Ascending aorta (tissue), 2 donors: ENCODE results near the gene TACR2. TPM values are rescaled to one million over a fixed set of nuclear protein-coding genes. Genes with fewer than 3 reads are reported as not detected.
A peak's percentile ranks its signal among the peaks of the same experiment; 100 is the strongest.
"Not testable (repeated sequence)": the region's sequence is repeated elsewhere in the genome, so short reads cannot be mapped to it uniquely, and the experiment has no call there.

ENCODE experiments used
- DNase-seq, 2 donors: peaks; one replicate each; pipeline ENCODE4 v3.0.0-alpha.2; 2019; ENCODE audit warnings: low spot score in 2 of 2
- H3K27ac ChIP-seq, 2 donors: fragments of 200-600 bp; sonication (generic); one replicate each; pipeline ENCODE4 v1.5.1; 2016 to 2017; ENCODE audit warnings: mild to moderate bottlenecking in 1 of 2
- H3K27me3 ChIP-seq: fragments of 200-600 bp; sonication (generic); one replicate; pipeline ENCODE4 v1.5.1; 2017
- H3K36me3 ChIP-seq, 2 donors: fragments of 200-600 bp; sonication (generic); one replicate each; pipeline ENCODE4 v1.5.1; 2016
- H3K4me1 ChIP-seq, 2 donors: fragments of 200-600 bp; sonication (generic); one replicate each; pipeline ENCODE4 v1.5.1; 2016 to 2017; ENCODE audit warnings: mild to moderate bottlenecking in 1 of 2
- H3K4me3 ChIP-seq, 2 donors: fragments of 200-600 bp; sonication (generic); one replicate each; pipeline ENCODE4 v1.5.1; 2016 to 2017; ENCODE audit warnings: mild to moderate bottlenecking in 1 of 2
- H3K9me3 ChIP-seq, 2 donors: fragments of 200-600 bp; sonication (generic); one replicate each; pipeline ENCODE4 v1.5.1; 2016
- CTCF ChIP-seq, 3 experiments: fragments of 200-600 bp in 2 of 3; fragments of 450-650 bp in 1 of 3; sonication (generic) in 2 of 3; IDR thresholded peaks; one replicate each; pipeline ENCODE4 v1.5.1; 2016 to 2019; ENCODE audit warnings: antibody characterized with exemption in 3 of 3, mild to moderate bottlenecking in 1 of 3, moderate library complexity in 1 of 3
- intact Hi-C: fragments of 100-400 bp; cut with DNase I; formaldehyde crosslinking; loops from one replicate; pipeline ENCODE4 v1.15.1; 2023
- total RNA-seq: library from RNA; depleted of rRNA; stranded (reverse); fragments of >200 nt; gene quantifications from one replicate; pipeline ENCODE4 v1.1.0, GENCODE V29; 2016

The TACR2 gene
- total RNA-seq, 1 donor from 2014 or later: not detected

GRCh38 chr10:69452676-69453415 lies 36.1 kb upstream of the TACR2 start:
- TF ChIP-seq CTCF (IDR thresholded peaks at IDR 0.05): no peak
- intact Hi-C loops: no loop called here
- Histone ChIP-seq H3K36me3 (no peaks in the 10 kb centered on the region), H3K4me3 (no peak overlapping the region), H3K4me1 (no peaks in the 10 kb centered on the region), H3K9me3 (no peaks in the 10 kb centered on the region), H3K27ac (no peak overlapping the region), H3K27me3 (no peaks in the 10 kb centered on the region)
- DNase-seq: no peak

- TF ChIP-seq CTCF (IDR thresholded peaks at IDR 0.05): no peak
- no peak for DNase-seq
- peak overlapping the region; percentile 68 to 71 for H3K4me3 ChIP-seq
- H3K9me3 ChIP-seq: no peaks in the 10 kb centered on the region
- H3K27ac ChIP-seq: no peak overlapping the region
- intact Hi-C loops: no loop called here
- no peaks in the 10 kb centered on the region for H3K36me3 ChIP-seq
- H3K27me3 ChIP-seq: no peaks in the 10 kb centered on the region
- H3K4me1 ChIP-seq: no peaks in the 10 kb centered on the region
These were observed 35.1 kb upstream of the TACR2 start for GRCh38 chr10:69451784-69452251.

GRCh38 chr10:69451209-69451783 lies 34.6 kb upstream of the TACR2 start, which contains the start of gene TSPAN15:
TSS of gene TSPAN15 (plus strand) at chr10:69451465. CDS start at chr10:69451595, 130 bp downstream.
- TF ChIP-seq CTCF (IDR thresholded peaks at IDR 0.05): no peak
- H3K9me3 ChIP-seq: no peaks in the 10 kb centered on the region
- H3K4me1 ChIP-seq: no peaks in the 10 kb centered on the region
- H3K36me3 ChIP-seq: no peaks in the 10 kb centered on the region
- peak within 1 kb of the TSS; percentile 68 to 71 for H3K4me3 ChIP-seq
- DNase-seq: peak; percentile 47 to 90
- no peaks in the 10 kb centered on the region for H3K27me3 ChIP-seq
- intact Hi-C loops: no loop called here
- no peak within 1 kb of the TSS for H3K27ac ChIP-seq

- H3K36me3 ChIP-seq, H3K27ac ChIP-seq, H3K4me1 ChIP-seq, DNase-seq, H3K4me3 ChIP-seq, H3K27me3 ChIP-seq, H3K9me3 ChIP-seq, intact Hi-C loops: not testable (repeated sequence)
These were observed 33.7 kb upstream of the TACR2 start for GRCh38 chr10:69450395-69450794.

GRCh38 chr10:69449841-69450240 lies 33.1 kb upstream of the TACR2 start:
- H3K4me1 ChIP-seq: no peaks in the 10 kb centered on the region
- intact Hi-C loops: no loop called here

More at GRCh38 chr10:69449841-69450240, 33.1 kb upstream of the TACR2 start:
- Histone ChIP-seq H3K9me3 (no peaks in the 10 kb centered on the region), H3K27me3 (no peaks in the 10 kb centered on the region), H3K36me3 (no peaks in the 10 kb centered on the region), H3K4me3 (no peak overlapping the region), H3K27ac (no peak overlapping the region)
- TF ChIP-seq CTCF (IDR thresholded peaks at IDR 0.05): peak; percentile 24 to 43 (median 37)
- peak in 1 of 2 donors; percentile 78 for DNase-seq
